ENCODE data around the gene KAT2B.

DNA sequence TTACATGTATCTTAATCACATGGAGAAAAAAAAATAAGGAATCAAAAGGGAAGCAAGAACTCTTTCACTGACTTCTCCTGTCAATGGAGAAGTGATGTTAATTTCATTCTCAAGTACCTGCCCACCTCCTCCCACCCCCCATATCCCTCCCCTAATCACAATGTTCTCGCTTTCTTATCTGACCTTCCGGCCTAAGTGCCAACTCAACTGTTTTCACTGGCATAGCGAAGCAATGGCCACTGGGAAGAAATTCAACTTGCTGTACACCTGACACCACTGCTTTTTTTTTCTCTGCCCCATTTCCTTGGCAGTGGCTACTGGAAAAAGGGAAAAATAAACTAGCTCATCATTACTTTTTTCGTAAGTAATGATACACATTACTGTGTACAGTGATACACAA, 142.0 kb downstream of the KAT2B start:
- TF ChIP-seq EZH2 (IDR thresholded peaks at IDR 0.05) (no peak), POLR2AphosphoS5 (IDR thresholded peaks at IDR 0.05; ENCODE audit: borderline replicate concordance, low read depth, low read length) (no peak), FOXP2 (optimal IDR thresholded peaks at IDR 0.05; ENCODE audit: control extremely low read depth, extremely low read length, insufficient read depth) (no peak)

All from SK-N-MC (cell line).